Hippocampal formation (tissue), 2 donors: ENCODE data around the gene BPI.
"Not testable (repeated sequence)": the region's sequence is repeated elsewhere in the genome, so short reads cannot be mapped to it uniquely, and the experiment has no call there.

Source experiments
- DNase-seq, 2 donors: peaks; one replicate each; lab custom pipeline; 2025; lab: John Stamatoyannopoulos, UW

BPI gene

DNA sequence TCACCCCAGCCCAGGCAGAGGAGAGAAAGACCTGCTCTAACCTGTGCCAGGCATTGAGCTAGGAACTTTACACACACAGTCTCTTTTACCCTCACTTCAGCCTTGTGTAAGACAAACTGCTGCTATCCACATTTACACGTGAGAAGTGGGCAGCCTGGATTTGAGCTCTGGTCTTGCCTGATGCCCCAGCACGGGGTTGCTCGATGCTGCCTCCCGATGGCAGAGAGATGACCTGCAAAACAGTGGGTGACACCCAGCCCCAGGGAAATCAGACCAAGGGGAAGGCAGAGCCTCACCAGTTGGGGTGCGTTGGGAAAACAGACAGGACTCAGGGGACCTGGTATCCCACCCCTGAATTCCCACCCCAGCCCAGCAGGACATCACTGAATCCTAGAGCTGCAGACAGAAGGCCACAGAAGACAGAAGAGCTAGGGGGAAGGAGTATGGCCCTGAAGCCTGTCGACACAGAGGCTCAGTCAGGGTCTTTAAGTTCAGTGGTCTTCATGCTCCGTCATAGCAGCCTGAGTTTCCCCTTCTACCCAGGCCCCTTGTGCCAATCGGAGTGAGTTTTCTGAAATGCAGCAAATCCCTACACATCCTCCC, 990 bp downstream of the BPI start:
- peak in 1 of 2 donors; percentile 6 for DNase-seq

GRCh38 chr20:38305541-38305940, 1.6 kb downstream of the BPI start:
- no peak for DNase-seq

GRCh38 chr20:38306379-38306778, 2.4 kb downstream of the BPI start:
- DNase-seq, result no peak

GRCh38 chr20:38307371-38308046, 3.6 kb downstream of the BPI start:
- DNase-seq, result no peak

- no peak for DNase-seq
Observed at GRCh38 chr20:38308047-38308438, 4.1 kb downstream of the BPI start.

GRCh38 chr20:38308447-38308846, 4.5 kb downstream of the BPI start:
- DNase-seq, result no peak

DNA sequence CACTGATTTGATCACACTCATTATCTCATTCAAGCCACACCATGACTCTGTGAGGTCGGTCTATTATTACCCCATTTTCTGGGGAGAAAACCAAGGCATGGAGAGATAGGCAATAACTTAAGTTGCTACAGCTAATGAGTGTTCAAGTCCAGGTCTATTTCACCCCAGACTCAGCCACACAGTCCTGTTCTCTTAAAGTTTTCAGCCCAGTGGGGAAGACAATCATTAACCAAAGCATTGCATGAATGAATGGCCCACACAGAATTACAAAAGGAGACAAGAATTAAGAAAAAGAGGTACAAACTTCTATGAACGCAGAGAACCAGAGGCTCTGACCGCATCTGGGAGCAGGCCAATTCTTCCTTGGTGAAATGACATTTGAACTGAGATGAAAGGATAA, 7.1 kb downstream of the BPI start:
- no peak for DNase-seq

GRCh38 chr20:38311491-38311890, 7.5 kb downstream of the BPI start:
- DNase-seq, result no peak

- DNase-seq, result no peak
Observed at GRCh38 chr20:38313676-38314075, 9.7 kb downstream of the BPI start.

GRCh38 chr20:38314350-38314749, 10.4 kb downstream of the BPI start:
- not testable (repeated sequence) for DNase-seq

GRCh38 chr20:38315290-38315966, 11.5 kb downstream of the BPI start:
- peak; percentile 8 to 50 for DNase-seq

DNA sequence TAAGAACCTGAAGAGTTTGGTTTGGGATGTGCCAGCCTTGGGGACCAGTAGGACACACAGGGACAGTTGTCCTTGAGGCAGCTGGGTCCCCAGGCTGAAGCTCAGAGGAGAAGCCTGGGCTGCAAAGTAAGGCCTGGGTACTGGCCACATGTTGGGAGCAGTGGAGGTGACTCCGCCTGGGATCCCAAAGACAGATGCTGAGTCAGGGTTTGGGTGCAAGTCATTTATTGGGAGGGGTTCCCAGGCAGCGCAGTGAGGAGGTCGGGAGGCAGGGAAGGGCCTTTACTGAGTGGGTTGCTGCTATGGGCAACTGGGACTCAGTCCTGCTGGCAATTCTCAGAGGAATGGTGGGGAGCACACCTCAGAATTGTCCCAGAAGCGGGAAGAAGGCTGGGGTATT, 12.4 kb downstream of the BPI start:
- no peak for DNase-seq

GRCh38 chr20:38317422-38317821, 13.5 kb downstream of the BPI start:
- DNase-seq, result no peak

DNA sequence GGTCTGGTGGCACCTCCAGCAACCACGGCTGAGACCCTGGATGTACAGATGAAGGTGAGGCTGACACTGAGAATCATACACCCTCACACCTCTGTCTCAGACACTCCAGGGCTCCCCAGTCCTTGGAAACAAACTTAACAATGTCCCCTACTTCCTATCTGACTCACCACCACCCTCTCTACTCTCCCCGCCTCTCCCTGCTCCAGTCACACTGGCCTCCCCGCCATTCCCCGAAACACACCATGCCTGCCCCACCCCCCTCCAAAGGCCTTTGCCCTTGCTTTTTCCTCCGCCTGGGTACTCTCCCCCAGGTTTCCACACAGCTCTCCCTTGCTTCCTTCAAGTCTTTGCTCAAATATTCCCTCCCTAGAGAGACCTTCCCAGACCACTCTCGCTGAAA, 16.3 kb downstream of the BPI start:
- DNase-seq, result no peak

GRCh38 chr20:38321959-38322598, 18.1 kb downstream of the BPI start:
- peak; percentile 25 to 63 for DNase-seq

DNA sequence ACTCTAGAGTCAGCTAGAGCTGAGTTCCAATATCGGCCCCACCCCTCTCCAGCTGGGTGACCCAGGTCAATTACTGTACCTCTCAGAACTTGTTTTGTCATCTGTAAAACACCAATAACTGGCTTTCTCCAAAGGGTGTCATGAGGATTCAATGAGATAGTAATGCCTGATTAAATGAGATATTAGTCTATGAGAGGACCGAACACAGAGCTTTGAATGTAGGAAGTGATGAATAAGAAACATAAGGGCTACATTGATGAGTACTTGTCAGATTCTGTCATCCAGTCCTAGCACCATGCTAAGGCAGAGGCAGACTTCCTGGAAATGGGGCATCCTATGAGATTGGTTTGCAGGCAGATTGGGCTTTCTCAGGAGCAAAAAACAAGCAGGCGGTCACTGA, 20.2 kb downstream of the BPI start:
- DNase-seq, result no peak

DNA sequence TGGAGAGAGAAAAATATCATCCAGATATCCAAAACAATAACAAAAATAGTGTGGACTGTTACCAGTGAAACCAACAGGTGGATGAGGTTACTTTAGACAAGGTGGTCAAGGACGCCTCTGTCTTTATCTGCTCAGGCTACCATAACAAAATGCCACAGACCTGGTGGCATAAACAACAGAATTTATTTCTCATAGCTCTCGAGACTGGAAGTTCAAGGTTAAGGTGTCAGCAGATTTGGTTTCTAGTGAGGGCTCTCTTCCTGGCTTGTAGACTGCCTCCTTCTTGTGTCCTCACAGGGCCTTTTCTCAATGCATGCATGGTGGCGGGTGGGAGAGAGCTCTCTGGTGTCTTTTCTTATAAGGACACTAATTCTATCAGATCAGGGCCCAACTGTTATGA, 21.2 kb downstream of the BPI start:
- DNase-seq, result no peak

GRCh38 chr20:38325905-38326304, 21.9 kb downstream of the BPI start:
- DNase-seq, result no peak

GRCh38 chr20:38326309-38326708, 22.4 kb downstream of the BPI start:
- no peak for DNase-seq

GRCh38 chr20:38330638-38331037, 26.7 kb downstream of the BPI start:
- DNase-seq, result no peak

DNA sequence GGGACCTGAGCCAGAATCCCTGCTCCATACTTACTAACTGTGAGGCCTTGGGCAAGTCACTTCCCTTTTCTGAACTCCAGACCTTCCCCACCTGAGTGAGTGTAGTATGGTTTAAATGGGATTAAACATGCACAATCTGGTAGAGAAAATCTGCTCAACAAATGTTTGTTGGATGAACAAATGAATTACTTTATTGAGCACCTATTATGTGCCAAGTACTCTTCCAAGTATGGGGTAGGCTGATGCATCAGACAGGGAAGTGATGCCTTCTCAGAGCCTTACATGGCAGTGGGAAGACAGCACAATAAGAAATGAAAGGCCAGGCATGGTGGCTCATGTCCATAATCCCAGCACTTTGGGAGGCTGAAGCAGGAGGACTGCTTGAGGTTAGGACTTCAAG, 27.3 kb downstream of the BPI start:
- DNase-seq, result no peak

DNA sequence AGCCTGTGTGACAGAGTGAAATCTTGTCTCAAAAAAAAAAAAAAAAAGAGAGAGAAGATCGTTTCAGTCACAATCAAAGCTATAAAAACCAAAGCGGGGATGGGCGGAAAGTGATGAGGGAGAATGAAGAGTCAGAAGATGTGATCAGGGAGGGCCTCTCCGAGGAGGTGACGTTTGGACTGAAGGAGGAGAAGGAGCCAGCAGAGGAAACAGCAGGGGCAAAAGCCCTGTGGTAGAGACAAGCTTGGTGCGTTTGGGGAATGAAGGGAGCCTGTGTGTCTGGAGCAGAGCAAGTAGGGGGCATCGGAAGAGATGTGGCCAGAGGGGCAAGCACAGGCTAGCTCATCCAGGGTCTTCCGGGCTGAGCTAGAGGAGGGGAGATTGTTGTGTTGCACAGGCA, 27.9 kb downstream of the BPI start:
- no peak for DNase-seq

- no peak for DNase-seq
Observed at GRCh38 chr20:38334016-38334415, 30.1 kb downstream of the BPI start.
